GM18867 (cell line): ENCODE results near the gene OR56A1.

Source experiments
- ATAC-seq: cut with Tn5 transposase; IDR thresholded peaks from one replicate; pipeline ENCODE4 v1.9.1; 2021; ENCODE audit warnings: mild to moderate bottlenecking, moderate library complexity; ENCODE audit not compliant: unreplicated experiment

Gene OR56A1

DNA sequence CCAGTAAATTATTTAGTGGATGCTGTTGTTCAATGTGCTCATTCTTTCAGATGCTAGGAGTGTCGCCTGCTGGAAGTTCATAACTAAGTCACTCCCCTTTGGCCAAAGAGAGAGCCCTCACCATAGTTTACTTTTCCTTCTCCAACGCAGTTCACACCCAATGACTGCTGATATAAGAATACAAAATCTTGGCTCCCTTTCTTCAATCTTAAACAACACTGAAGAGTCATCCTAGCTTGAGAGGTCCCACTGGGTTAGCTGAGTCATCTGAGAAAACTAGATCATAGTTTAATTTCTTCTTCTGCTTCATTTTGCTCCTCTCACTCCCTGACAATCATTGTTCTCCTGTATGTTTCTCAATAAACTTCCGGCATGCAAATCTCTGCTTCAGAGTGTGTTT lies 38.4 kb downstream of the OR56A1 start:
- peak; percentile 6 for ATAC-seq

DNA sequence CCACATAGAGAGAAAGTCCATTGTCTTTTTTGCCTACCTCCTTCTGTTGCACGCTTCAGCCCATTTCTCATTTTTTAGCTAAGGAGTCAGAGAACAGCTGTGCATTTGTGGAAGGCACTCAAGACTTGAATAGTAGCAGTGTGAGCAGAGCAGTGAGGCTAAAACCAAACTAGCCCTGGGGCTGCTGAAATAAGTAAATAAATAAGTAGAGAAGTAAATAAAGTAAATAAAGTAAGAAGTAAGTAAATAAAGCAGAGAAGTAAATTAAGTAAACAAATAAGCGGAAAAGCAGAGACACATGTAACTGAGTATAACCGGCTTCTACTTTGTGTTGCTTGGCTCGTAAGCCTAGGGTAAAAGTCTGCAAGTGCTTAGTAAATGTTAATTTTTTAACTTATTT lies 41.4 kb downstream of the OR56A1 start:
- no peak for ATAC-seq

DNA sequence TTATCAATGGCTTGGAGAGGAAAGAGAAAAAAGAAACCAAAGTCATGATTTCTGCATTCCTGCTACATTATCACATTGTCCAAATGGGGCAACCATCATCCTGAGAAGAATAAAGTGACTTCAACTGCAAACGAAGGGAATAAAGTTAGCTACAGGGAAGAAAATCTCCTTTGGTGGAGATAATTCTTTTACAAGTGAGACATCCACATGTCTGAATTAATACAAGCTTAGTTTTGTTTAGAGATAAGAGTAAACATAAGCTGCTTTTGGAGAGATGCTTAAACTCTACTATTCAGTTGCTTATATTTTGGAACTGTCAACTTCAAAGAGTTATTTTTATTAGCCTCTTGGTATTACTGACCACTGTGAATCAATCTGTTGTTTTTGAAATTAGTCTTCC lies 43.7 kb downstream of the OR56A1 start, which contains the start of gene OR52L1:
Gene OR52L1 (minus strand): TSS at position 101 of the 400 bp plus-strand sequence. CDS start 55 bp downstream, at position 46.
- ATAC-seq = no peak

DNA sequence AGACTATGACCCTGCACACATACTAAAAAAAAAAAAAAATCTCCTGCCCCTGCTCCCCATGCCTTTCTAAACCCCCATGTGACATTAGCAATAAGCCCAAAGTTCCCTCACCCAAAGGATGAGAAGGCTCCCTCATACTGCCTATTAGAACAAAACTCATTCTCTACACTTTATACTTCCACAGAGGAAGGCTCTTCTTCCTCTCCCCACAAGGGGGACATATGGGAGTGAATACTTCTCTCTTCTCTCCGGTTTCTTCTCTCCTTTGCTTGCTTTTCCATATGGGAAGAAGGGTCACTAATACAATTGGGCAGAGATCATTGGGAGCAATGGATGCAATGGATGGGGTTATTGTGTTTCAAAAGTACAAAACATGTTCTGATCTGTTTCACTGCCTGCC lies 47.1 kb downstream of the OR56A1 start:
- no peak for ATAC-seq

DNA sequence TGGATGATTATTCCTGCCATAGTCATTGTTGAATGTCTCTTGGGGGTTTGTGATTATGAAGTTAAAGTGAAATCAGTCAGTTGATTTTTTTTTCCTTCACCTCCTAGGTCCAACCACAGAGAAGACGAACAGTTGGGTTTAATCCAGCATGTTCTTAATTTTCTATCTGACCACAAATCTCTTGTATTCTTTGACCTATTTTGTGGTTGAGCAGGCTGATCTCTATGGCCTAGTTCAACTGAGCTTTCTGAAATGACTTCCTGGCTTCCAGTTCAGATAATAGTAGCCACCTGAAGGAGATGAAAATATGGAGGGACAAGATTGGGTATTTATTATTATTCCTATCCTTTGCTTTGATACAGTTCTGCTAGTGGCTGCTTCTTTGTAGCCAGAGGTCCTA lies 57.0 kb downstream of the OR56A1 start:
- no peak for ATAC-seq
